Globus pallidus (tissue), 1 donor: ENCODE measurements around the gene CFB.
A peak's percentile ranks its signal among the peaks of the same experiment; 100 is the strongest.

Experiments
- DNase-seq: peaks from one replicate; pipeline ENCODE4 v3.0.0-alpha.2; 2015; ENCODE audit warnings: low spot score

Gene CFB

GRCh38 chr6:31948753-31949413 lies 3.0 kb downstream of the CFB start:
- DNase-seq: no peak

DNA sequence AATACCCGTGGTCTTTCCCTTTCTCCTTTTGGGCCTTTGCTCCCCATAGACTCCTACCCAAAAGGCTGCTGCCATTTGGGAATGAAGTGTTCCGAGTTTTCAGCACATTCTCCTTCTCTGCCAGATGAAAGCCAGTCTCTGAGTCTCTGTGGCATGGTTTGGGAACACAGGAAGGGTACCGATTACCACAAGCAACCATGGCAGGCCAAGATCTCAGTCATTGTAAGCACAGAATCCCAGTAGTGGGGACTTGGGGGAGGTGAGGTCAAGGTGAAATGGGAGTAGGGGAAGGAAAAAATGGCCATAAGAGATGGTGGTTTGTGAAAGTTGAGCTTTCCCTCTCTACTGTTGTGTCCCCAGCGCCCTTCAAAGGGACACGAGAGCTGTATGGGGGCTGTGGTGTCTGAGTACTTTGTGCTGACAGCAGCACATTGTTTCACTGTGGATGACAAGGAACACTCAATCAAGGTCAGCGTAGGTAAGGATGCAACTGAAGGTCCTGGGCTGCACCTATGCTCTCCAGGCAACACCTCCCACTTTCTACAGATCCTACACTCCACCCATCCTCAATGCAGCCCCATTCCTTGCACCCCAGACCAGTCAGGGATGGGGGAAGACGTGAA lies 4.1 kb downstream of the CFB start:
- DNase-seq: no peak

GRCh38 chr6:31952140-31952805 lies 6.4 kb downstream of the CFB start:
- DNase-seq: peak; percentile 32

GRCh38 chr6:31952890-31953289 lies 7.0 kb downstream of the CFB start:
- DNase-seq: no peak

DNA sequence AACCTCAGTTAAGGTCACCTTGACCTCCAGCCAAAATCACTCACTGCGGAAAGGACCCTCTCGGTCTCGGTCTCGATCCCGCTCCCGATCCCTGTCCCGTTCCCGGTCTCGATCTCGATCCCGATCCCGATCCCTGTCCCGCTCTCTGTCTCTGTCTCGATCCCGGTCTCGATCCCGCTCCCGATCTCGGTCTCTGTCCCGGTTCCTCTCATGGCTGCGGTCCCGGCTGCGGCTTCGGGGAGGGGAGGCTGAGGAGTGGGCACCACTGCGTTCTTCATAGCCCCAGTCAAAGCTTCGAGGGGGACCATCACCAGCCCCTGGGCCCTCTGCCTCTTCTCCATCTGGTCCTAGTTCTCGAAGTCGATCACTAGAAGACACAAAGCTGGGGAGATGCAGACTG lies 8.6 kb downstream of the CFB start:
- DNase-seq: no peak

GRCh38 chr6:31956796-31957195 lies 10.9 kb downstream of the CFB start:
- DNase-seq: no peak

DNA sequence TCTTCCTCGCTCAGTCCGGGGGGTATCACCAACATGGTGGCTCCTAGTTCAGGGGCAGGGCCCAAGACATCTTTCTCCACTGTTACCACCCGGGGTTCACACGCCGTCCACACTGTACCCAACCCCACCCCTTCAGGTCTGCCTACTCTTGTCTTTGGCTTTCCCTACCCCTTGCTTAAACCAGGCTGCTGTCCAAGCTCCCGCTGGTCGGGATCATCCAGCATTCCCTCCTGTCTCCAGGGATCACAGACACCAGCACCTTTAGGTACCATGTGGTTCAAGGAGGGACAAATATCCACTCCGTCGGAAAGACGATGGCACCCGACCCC lies 12.5 kb downstream of the CFB start:
- peak; percentile 20 for DNase-seq

DNA sequence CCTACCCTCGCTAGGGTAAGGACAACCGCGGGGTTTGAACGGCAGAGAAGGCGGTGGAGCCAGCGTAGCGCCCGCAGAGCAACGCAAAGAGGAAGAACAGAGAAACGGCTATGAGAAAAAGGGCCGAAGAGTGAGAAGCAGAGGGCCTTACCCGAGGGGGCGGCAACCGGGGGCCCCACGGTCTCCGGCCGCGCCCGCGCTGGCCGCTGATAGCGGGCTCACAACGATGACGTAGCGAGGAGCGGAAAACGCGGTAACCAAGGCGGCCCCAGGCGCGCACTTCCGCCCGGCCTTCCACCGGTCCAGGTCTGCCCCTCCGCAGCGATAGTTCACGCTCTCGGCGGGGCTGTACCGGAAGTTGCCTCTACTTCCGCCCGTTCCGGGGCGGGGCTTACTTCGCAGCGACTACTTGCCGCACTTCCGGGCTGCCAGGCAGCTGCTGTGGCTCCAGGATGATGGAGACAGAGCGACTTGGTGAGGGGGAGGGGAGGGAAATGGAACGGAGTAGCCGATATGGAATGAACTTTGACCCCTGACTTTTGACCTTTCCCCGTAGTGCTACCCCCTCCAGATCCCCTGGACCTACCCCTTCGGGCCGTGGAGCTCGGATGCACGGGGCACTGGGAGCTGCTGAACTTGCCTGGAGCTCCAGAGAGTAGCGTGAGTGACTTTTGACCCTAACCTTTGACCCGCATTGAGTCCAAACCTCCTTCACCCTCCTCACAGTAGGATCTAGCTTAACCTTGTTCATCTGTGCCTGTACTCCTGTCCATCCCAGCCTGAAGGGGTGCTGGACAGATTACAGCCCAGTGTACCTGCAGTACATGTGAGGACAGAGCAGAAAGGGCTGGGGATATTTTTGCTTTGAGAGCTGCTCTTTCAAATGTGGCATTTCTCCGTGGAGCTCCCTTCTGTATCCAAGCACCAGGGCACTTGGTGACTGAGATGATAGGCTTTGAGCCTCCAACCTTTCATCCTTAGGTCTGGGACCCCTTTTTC lies 13.1 kb downstream of the CFB start, which contains the start of the genes NELFE and SKIC2:
TSS of gene NELFE (minus strand) at position 231 of the 999 bp plus-strand sequence. CDS start 525 bp downstream, outside the sequence.
TSS of gene SKIC2 (plus strand) at position 435 of the 999 bp plus-strand sequence. CDS start at position 453, 18 bp downstream.
- peak; percentile 99 for DNase-seq

- DNase-seq: no peak
These were observed 15.7 kb downstream of the CFB start for GRCh38 chr6:31961616-31962015.

- no peak for DNase-seq
These were observed 18.0 kb downstream of the CFB start for GRCh38 chr6:31963921-31964320.

DNA sequence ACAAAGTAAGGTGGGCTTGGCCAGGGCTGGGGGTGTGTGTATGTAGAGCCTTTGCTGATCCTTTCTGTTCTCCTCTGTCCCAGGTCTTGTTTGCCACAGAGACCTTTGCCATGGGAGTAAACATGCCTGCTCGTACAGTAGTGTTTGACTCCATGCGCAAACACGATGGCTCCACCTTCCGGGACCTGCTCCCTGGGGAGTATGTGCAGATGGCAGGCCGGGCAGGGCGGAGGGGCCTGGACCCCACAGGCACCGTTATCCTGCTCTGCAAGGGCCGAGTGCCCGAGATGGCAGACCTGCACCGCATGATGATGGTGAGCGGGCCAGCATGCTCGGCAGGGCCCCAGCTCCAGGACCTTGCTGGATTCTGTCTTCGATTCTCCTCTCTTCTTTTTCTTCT lies 19.8 kb downstream of the CFB start:
- DNase-seq: no peak

GRCh38 chr6:31966506-31966905 lies 20.6 kb downstream of the CFB start:
- no peak for DNase-seq

GRCh38 chr6:31966997-31967925 lies 21.4 kb downstream of the CFB start:
- no peak for DNase-seq

DNA sequence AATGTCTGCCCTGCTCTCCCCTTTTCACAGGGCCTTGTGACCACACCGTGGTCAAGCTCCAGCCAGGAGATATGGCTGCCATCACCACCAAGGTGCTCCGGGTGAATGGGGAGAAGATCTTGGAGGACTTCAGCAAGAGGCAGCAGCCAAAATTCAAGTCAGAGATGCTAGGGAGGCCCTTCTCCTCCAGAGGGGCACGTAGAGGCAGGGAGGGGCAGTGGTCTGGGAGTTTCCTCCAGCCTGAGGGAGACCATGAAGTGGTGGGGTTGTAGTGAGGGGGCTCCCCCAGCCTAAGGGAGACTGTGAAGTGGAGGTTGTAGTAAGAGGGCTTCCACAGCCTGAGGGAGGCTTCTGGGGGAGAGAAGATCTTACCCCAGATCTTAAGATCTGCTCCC lies 22.0 kb downstream of the CFB start:
- no peak for DNase-seq

DNA sequence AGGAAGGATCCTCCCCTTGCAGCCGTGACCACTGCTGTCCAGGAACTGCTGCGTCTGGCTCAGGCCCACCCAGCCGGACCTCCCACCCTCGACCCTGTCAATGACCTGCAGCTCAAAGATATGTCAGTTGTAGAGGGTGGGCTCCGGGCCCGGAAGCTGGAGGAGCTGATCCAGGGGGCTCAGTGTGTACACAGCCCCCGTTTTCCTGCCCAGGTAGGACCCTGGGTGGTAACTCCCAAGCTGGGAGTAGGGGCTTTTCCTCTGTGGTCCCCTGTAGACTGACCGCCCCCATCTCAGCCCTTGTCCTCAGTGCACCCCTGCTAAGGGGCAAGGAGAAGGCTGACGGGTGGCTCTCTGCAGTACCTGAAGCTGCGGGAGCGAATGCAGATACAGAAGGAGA lies 22.4 kb downstream of the CFB start:
- no peak for DNase-seq

GRCh38 chr6:31968791-31969711 lies 23.2 kb downstream of the CFB start:
- DNase-seq: no peak

DNA sequence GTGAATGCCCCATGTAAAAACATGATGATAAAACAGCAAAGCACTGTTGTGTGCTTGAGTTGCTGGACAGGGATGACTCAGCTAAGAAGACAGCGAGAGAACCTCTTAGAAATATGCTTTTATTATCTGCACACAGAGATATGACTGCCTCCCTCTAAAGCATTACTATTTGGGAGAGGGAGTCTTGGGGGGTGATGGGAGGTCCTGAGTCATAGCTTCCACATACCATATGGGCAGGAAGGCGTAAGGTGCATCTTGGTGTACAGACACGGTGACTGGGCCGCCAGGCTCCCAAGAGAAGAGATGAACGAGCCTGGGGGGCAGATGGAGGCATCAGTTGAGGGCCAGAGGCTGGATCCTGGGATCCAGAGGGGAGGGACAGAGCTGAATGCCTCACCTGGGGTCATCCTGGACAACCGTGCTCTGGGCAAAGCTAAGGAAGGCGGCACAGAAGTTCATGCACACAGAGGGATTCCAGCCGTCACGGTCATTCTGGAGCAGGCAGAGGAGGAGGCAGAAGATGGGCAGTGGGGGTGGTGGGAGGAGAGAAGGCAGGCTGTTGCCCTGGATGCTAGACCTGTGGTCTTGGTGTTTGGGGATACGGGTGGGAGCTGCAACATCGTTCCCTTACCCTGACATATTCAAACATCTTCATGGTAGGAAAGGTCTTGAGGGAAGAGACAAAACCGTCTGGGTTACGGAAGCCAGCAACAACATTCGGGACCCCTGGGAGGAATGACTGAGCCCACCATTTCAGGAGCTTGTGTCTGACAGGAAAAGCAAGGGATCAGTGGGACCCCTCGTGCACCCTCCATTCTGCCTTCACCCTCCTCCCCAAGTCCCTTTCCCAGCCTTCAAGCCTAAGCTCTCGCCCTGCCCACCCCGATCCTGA lies 24.1 kb downstream of the CFB start:
- no peak for DNase-seq

DNA sequence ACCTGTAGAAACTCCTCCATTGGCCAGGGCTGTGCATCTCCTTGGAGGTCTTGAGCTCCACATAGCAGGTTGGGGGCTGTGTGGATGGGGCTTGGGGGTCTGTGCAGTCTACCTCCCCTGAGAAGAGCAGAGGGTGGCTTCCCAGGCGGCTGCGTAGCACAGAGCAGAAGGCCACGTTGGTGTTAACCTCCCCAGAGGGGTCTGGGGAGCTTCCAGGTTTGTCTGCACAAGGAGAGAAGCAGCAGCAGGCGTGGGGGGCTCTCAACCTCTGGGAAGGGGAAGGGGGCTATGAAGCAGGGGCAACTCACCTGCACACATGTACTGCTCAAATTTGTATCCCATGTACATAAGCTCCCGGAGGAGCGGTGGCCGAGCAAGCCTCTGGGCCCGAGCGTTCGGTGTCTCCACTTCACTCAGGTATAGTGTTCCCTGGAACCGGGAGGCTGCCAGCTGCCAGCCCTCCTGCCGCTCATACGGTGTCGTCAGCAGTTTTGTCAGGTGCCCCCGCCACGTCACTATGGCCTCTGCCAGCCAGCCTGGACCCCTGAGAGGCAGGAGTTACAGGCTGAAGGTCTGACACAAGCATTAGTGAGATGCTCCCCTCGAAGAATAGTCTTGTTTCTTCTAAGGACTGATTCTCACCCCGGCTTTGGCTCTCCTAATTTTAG lies 24.8 kb downstream of the CFB start:
- no peak for DNase-seq
